Measurements from ENCODE around the gene GLG1.

GLG1 gene

DNA sequence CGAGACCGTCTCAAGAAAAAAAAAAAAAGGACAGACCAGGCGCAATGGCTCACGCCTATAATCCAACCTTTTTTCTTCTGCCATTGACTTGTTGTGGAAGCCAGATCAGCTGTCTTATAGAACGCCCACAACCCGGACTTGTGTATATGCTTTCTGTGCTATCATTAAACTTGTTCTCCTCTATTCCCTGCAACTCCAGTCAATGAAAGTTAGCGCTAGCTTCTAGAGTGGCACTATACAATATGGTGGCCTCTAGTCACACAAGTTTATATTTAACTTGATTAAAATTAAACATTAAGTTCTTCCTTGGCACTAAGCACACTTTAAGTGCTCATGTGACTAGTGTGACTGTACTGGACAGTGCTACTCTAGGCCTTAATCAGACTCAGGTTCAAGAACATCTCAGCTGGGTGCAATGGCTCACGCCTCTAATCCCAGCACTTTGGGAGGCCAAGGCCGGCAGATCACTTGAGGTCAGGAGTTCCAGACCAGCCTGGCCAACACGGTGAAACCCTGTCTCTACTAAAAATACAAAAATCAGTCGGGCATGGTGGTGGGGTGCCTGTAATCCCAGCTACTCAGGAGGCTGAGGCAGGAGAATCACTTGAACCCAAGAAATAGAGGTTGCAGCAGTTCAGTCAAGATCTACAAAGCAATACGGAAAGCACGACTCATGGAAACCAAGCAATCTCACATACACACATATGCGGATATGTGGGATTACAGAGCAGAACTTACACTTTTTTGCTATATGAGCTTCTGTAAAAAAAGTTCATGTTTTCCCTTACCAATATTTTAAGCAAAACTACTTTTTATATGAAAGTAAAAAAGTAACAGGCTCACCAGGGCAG, 18.8 kb upstream of the GLG1 start:
- no peak for DNase-seq (ENCODE audit: low read depth)

GRCh38 chr16:74623839-74624235, 16.9 kb upstream of the GLG1 start:
- no peak for TF ChIP-seq CTCF (IDR thresholded peaks at IDR 0.05; ENCODE audit: insufficient read depth, low read depth, low read length, missing control alignments)
- no peak for DNase-seq (ENCODE audit: low read depth)
- H3K4me3 ChIP-seq (ENCODE audit: low read depth, low read length), result no peak overlapping the region

More for the DNA sequence above, 18.8 kb upstream of the GLG1 start:
- H3K4me3 ChIP-seq (ENCODE audit: low read depth, low read length), result no peak overlapping the region
- TF ChIP-seq CTCF (IDR thresholded peaks at IDR 0.05; ENCODE audit: insufficient read depth, low read depth, low read length, missing control alignments), result no peak

DNA sequence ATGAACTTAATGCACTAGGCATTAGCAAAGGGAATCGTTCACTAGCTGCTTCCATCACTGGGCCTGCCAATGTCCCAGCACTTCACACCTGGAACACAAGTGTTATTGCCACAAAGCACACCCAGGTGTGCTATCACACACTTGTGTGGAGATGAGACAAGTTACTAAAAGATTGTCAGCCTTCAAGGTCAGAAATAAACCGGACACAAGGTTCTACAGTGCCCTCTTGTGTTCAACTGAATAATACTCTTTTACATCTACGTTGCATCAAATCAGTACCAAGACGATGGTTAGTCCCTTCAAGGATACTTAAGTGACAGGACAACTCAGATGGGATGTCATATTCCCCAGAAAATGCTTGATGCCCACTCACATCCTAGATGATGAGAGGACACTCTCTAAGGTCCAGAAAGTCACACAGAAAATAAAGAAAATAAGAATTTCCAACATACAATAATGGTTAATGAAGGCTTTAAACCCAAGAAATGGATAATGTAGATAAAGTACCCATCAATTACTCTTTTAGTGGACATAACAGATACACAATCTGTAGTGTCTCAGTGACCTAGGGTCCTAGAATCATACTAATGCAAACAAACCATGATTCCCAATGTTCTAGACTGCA, 16.4 kb upstream of the GLG1 start:
- no peak overlapping the region for H3K4me3 ChIP-seq (ENCODE audit: low read depth, low read length)
- TF ChIP-seq CTCF (IDR thresholded peaks at IDR 0.05; ENCODE audit: insufficient read depth, low read depth, low read length, missing control alignments), result peak; percentile 49
- DNase-seq (ENCODE audit: low read depth), result peak; percentile 65

DNA sequence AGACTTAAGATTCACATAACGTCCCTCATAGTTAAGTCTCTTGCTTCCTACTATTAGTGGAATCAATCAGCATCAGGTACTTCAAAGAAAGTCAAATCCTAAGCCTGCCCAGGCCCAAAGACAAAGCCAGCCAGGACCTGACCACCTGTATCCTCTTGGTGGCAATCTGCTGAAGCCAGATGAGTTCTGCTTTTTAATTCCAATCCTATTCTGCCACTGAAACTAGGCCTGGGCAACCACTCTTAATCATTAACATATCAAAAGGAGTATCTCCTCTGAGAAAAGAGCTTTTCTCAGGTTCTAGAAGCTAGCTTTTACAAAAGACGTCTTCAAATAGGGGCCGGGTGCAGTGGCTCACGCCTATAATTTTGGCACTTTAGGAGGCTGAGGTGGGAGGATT, 15.1 kb upstream of the GLG1 start:
- no peak overlapping the region for H3K4me3 ChIP-seq (ENCODE audit: low read depth, low read length)
- DNase-seq (ENCODE audit: low read depth), result no peak
- no peak for TF ChIP-seq CTCF (IDR thresholded peaks at IDR 0.05; ENCODE audit: insufficient read depth, low read depth, low read length, missing control alignments)

- TF ChIP-seq CTCF (IDR thresholded peaks at IDR 0.05; ENCODE audit: insufficient read depth, low read depth, low read length, missing control alignments), result no peak
- no peak for DNase-seq (ENCODE audit: low read depth)
- H3K4me3 ChIP-seq (ENCODE audit: low read depth, low read length), result no peak overlapping the region
Observed at GRCh38 chr16:74617206-74617788, 10.4 kb upstream of the GLG1 start.

GRCh38 chr16:74611721-74612120, 4.8 kb upstream of the GLG1 start:
- TF ChIP-seq CTCF (IDR thresholded peaks at IDR 0.05; ENCODE audit: insufficient read depth, low read depth, low read length, missing control alignments), result no peak
- H3K4me3 ChIP-seq (ENCODE audit: low read depth, low read length), result no peak overlapping the region
- no peak for DNase-seq (ENCODE audit: low read depth)
